Upper lobe of left lung (tissue), 4 donors: ENCODE measurements around the gene PNPO.

Source experiments
- CTCF ChIP-seq, 6 experiments: fragments of 450-650 bp in 4 of 6; fragments of 200-600 bp in 2 of 6; sonication (generic) in 2 of 6; IDR thresholded peaks; one replicate each; pipeline ENCODE4 v1.5.1; 2016 to 2019; ENCODE audit warnings: antibody characterized with exemption in 6 of 6
- EP300 ChIP-seq, 4 donors: sonication (generic); formaldehyde crosslinking; IDR thresholded peaks; one replicate each; pipeline ENCODE4 v1.5.1; 2017; ENCODE audit warnings: antibody characterized with exemption in 4 of 4, control low read depth in 2 of 4

- no peak for TF ChIP-seq EP300 (IDR thresholded peaks at IDR 0.05)
- TF ChIP-seq CTCF (IDR thresholded peaks at IDR 0.05): no peak
These were observed 43.8 kb upstream of the PNPO start for GRCh38 chr17:47897561-47897960.
